HG02571 (cell line): ENCODE results near the gene IL15.
"Not testable (repeated sequence)": the region's sequence is repeated elsewhere in the genome, so short reads cannot be mapped to it uniquely, and the experiment has no call there.

Experiments used
- ATAC-seq: cut with Tn5 transposase; IDR thresholded peaks from one replicate; pipeline ENCODE4 v1.9.1; 2021; ENCODE audit warnings: mild to moderate bottlenecking, moderate library complexity; ENCODE audit not compliant: unreplicated experiment

Gene IL15

DNA sequence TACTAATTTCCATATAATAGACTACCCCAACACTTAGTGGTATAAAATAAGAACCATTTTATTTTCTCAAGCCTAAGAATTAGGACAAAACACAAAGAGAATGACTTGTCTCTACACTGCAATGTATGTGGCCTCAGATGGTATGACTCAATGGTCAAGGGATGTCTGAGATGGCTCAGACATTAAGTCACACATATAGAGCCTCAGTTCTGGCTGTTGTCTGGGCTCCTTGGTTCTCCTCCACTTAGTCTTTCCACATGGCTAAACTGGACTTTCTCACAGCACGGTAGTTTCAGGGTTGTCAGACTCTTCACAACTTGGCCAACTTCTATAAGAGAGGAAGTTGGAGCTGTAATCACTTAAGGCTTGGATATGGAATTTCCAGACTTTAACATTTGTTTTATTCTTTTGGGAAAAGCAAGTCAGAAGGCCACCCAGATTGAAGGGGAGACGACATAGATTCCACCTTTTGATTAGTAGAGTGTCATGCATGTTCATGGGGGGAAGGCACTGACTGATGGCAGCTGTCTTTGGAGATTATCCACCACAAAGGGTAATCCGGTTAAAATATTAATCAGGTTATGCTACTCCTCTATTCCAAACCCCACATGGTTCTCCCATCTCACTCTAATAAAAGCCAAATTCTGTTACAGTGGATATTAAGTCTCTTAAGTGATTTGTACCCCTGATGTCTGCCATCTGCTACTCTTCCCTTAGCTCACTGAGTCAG lies 9.4 kb downstream of the IL15 start:
- no peak for ATAC-seq

- no peak for ATAC-seq
Measured at GRCh38 chr4:141646969-141647368, 10.6 kb downstream of the IL15 start.

- no peak for ATAC-seq
Measured at GRCh38 chr4:141647966-141648365, 11.6 kb downstream of the IL15 start.

GRCh38 chr4:141652161-141652778 lies 15.9 kb downstream of the IL15 start:
- ATAC-seq: no peak

DNA sequence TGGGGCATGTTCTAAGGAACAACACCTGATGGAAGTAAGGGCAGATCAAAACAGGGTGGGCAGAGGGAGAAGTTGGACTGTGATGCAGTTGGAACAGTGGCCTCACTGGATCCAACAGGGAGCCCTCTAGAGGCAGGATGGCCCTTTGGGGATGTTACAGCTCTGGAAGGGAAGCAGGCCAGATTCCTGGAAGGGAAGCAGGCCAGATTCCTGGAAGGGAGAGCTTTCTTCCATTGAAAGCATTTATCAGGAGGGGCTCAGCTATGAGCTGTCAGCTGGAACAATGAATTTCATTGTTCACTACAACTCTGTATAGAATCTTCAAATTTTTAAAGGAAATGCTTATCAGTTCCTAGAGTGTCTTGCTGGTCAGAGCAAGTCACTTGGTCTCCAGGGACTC lies 17.7 kb downstream of the IL15 start:
- ATAC-seq: no peak

GRCh38 chr4:141656031-141656430 lies 19.6 kb downstream of the IL15 start:
- ATAC-seq: no peak

- ATAC-seq: no peak
Measured at GRCh38 chr4:141657550-141658250, 21.3 kb downstream of the IL15 start.

DNA sequence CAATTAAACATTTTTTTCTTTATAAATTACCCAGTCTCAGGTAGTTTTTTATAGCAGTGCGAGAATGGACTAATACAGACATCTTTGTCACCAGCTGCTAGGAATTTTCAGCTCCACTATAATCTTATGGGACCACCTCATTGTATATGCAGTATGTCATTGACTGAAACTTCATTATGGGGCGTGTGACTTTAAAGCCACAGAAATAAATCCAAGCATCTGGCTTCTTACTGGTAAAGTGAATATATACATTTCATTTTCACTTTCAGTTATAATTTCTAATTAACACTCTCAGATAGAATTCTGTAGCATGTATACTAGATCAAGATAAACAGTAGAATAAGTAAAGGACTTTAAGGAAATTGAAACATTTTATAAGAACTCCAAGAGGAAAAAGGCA lies 21.9 kb downstream of the IL15 start:
- no peak for ATAC-seq

DNA sequence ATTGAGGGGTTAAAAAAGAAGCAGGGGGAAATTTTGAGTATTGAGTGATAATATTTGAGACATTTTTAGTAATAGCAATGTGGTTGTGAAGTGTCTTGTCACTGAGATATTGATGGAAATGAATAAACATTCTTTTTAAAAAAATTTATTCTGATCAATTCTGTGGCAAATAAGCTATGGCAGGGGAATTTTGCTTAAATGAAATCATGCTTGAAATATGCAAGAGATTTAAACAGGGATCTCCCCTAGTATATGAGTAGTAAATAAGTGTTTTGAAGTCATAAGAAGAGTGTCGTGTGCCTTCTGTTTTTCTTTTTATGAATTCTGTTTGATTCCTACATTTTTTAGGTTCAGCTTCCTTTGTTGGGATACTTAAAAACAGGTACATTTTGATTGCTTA lies 23.2 kb downstream of the IL15 start:
- ATAC-seq: no peak

DNA sequence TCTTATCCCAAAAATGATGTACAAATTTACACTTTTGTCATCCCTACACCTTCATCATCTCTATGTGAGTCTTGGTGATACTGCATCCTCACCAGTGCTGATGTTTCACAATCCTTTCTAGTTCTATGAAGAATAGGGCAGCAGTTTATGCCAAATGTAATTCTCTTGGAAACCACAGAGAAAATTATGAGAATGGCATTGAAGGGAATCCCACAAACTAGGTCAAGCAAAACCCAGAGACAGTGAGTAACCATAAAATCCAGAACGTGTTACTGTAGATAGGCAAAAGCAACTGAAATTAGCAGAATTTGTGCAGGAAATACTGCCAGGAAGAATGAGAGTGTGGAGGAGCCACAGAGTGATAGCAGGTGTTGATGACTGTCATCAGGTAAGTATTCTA lies 24.5 kb downstream of the IL15 start:
- ATAC-seq: no peak

- no peak for ATAC-seq
Measured at GRCh38 chr4:141668200-141668910, 32.0 kb downstream of the IL15 start.

DNA sequence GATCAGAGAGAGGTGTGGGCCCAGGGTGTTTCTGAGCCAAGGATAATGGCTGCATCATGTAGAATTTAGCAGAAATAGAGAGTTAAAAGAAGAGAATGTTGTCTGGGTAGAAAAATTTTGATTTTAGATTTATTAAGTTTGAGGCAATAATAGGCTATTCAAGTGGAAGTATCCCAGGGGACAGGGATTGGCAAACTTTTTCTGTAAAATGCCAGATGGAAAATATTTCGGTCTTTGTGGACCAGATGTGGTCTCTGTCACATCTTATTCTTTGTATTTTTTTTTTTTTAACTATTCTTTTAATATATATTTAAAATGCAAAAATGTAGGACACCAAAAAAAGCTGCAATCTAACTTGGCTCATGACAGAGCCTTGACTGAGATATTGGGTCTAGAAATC lies 33.1 kb downstream of the IL15 start:
- ATAC-seq: no peak

GRCh38 chr4:141675384-141675783 lies 39.0 kb downstream of the IL15 start:
- ATAC-seq: no peak

GRCh38 chr4:141676087-141676670 lies 39.8 kb downstream of the IL15 start:
- ATAC-seq: no peak

DNA sequence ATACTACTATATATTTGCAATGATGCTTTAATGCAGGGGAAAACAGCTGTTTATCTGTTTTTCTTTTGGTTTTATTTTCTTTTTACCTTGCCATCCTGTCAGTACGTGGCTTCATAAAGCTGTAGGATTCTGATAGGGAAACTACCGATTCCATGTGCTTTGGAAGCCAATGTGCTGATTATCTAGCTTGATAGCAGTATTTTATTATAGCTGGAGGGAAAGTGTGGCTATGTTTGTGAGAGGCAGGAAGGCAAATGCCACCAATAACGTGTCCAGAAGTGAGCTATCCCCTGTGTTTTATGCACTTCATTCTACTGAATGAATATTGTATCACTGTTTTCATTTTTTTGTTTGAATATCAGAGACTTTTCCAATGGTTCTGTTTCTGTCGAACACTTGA lies 43.7 kb downstream of the IL15 start:
- ATAC-seq: no peak

DNA sequence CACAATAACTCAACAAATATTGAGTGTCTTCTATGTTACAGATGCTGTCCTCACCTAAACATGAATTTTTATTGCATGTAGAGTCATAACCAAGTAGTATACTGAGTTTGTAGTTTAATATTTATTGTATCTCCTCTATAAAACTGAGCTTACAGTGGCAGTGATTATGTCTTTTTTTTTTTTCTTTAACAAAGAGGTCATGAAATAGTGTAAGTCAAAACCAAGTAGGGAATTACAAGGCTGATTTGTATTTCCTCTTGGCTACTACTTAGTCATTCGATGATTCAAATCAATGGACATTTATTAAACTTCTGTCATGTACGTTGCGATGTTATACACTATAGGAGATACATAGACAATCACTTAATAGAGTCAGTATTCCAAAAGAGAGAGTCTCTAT lies 48.4 kb downstream of the IL15 start:
- no peak for ATAC-seq

- ATAC-seq: no peak
Measured at GRCh38 chr4:141686146-141686775, 49.9 kb downstream of the IL15 start.

- no peak for ATAC-seq
Measured at GRCh38 chr4:141686879-141687278, 50.5 kb downstream of the IL15 start.

DNA sequence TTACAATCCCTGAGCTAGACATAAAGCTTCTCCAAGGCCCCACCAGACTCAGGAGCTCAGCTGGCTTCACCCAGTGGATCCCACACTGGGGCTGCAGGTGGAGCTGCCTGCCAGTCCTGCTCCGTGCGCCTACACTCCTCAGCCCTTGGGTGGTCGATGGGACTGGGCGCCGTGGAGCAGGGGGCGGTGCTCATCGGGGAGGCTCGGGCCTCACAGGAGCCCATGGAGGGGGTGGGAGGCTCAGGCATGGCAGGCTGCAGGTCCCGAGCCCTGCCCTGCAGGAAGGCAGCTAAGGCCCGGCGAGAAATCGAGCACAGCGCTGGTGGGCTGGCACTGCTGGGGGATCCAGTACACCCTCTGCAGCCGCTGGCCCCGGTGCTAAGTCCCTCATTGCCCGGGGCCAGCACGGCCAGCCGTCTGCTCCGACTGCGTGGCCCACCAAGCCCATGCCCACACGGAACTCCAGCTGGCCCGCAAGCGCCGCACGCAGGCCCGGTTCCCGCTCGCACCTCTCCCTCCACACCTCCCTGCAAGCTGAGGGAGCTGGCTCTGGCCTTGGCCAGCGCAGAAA lies 53.4 kb downstream of the IL15 start:
- ATAC-seq: not testable (repeated sequence)

GRCh38 chr4:141691247-141691646 lies 54.9 kb downstream of the IL15 start:
- ATAC-seq: not testable (repeated sequence)
